Esophagus squamous epithelium (tissue), 5 donors: Measurements from ENCODE around the gene SLC41A1. TPM values are rescaled to one million over a fixed set of nuclear protein-coding genes. Genes with fewer than 3 reads are reported as not detected.
"Not testable (repeated sequence)": the region's sequence is repeated elsewhere in the genome, so short reads cannot be mapped to it uniquely, and the experiment has no call there.

Source experiments
- DNase-seq: peaks from one replicate; lab custom pipeline; 2025; lab: John Stamatoyannopoulos, UW
- H3K27ac ChIP-seq, 4 donors: fragments of 200-600 bp; sonication (generic); one replicate each; pipeline ENCODE4 v1.5.1; 2016 to 2019; ENCODE audit warnings: mild to moderate bottlenecking in 1 of 4
- H3K27me3 ChIP-seq, 4 donors: fragments of 200-600 bp; sonication (generic); 1 replicate in 3 of 4; 2 replicates in 1 of 4; pipeline versions ENCODE4 v1.5.1 to v1.6.0; 2017 to 2021; ENCODE audit warnings: antibody characterized with exemption in 1 of 4
- H3K36me3 ChIP-seq, 3 donors: fragments of 200-600 bp; sonication (generic); one replicate each; pipeline ENCODE4 v1.5.1; 2016 to 2019
- H3K4me1 ChIP-seq, 3 donors: fragments of 200-600 bp; sonication (generic); one replicate each; pipeline ENCODE4 v1.5.1; 2017 to 2019
- H3K4me3 ChIP-seq, 4 donors: fragments of 200-600 bp; sonication (generic); 1 replicate in 3 of 4; 2 replicates in 1 of 4; pipeline ENCODE4 v1.5.1; 2016 to 2019; ENCODE audit warnings: mild to moderate bottlenecking in 2 of 4, moderate library complexity in 1 of 4
- H3K9me3 ChIP-seq, 3 donors: fragments of 200-600 bp; sonication (generic); one replicate each; pipeline ENCODE4 v1.5.1; 2016 to 2019
- CTCF ChIP-seq, 6 experiments: fragments of 450-650 bp in 4 of 6; fragments of 200-600 bp in 2 of 6; sonication (generic) in 2 of 6; IDR thresholded peaks; one replicate each; pipeline ENCODE4 v1.5.1; 2016 to 2019; ENCODE audit warnings: antibody characterized with exemption in 6 of 6, mild to moderate bottlenecking in 4 of 6, moderate library complexity in 4 of 6
- POLR2A ChIP-seq, 4 donors: fragments of 450-650 bp; IDR thresholded peaks; one replicate each; pipeline ENCODE4 v1.6.1; 2017; ENCODE audit warnings: antibody characterized with exemption in 4 of 4, mild to moderate bottlenecking in 4 of 4, moderate library complexity in 3 of 4
- WGBS, 2 donors: methylation state at CpG; one replicate each; pipeline ENCODE4 v1.1.5; 2018; 5-methylcytosine and 5-hydroxymethylcytosine counted together
- intact Hi-C: fragments of 100-400 bp; cut with DNase I; formaldehyde crosslinking; loops from one replicate; pipeline ENCODE4 v1.15.0; 2022
- total RNA-seq, 4 donors: library from RNA; depleted of rRNA; stranded (reverse); fragments of >200 nt; gene quantifications; one replicate each; pipeline ENCODE4 v1.1.0, GENCODE V29; 2016
- donor health status: DM: yes; HTN: yes; CAD: no.

Gene SLC41A1
- total RNA-seq, result 10 to 100 TPM in 2 of 4 donors, 1 to 10 TPM in 2; 5.2 to 14.1 (median 8.3) TPM

- intact Hi-C loops, result no loop called here
Measured at GRCh38 chr1:205812878-205813754, at the start of gene SLC41A1. Gene SLC41A1, minus strand, starts transcription at chr1:205813198. Its CDS starts 2,757 bp downstream, at chr1:205810441.

GRCh38 chr1:205861540-205861939 is 48.5 kb upstream of the SLC41A1 start:
- Histone ChIP-seq H3K27me3 (no peaks in the 10 kb centered on the region), H3K36me3 (no peaks in the 10 kb centered on the region), H3K9me3 (peaks cover 0 to under 1% (median 0%) of the 10 kb centered on the region in 3 donors), H3K4me3 (no peak overlapping the region), H3K27ac (no peak overlapping the region), H3K4me1 (no peaks in the 10 kb centered on the region)
- intact Hi-C loops, result no loop called here
- no peak for DNase-seq
- TF ChIP-seq POLR2A (IDR thresholded peaks at IDR 0.05), result no peak
- TF ChIP-seq CTCF (IDR thresholded peaks at IDR 0.05), result no peak
- 93% methylated on average over 2 of the region's 2 CpGs for WGBS, 2 donors

More at GRCh38 chr1:205812878-205813754, at the start of gene SLC41A1:
- no peak for TF ChIP-seq CTCF (IDR thresholded peaks at IDR 0.05)
- TF ChIP-seq POLR2A (IDR thresholded peaks at IDR 0.05), result peak in 3 of 4 donors; percentile 34 to 79 (median 57)
- peak; percentile 58 for DNase-seq
- no peaks in the 10 kb centered on the region for H3K27me3 ChIP-seq
- peaks cover 0 to 56% (median 26%) of the 10 kb centered on the region in 3 donors for H3K4me1 ChIP-seq
- no CpG with 5 or more reads among the region's 83 CpGs for WGBS, 2 donors
- H3K27ac ChIP-seq, result peak within 1 kb of the TSS; percentile 76 to 94 (median 90)
- peaks cover 0 to 18% (median 0%) of the 10 kb centered on the region in 3 donors for H3K36me3 ChIP-seq
- H3K9me3 ChIP-seq, result no peaks in the 10 kb centered on the region
- H3K4me3 ChIP-seq, result peak within 1 kb of the TSS; percentile 72 to 97 (median 92)

GRCh38 chr1:205858141-205858961 is 45.4 kb upstream of the SLC41A1 start:
- no peak overlapping the region for H3K27ac ChIP-seq
- 43 to 45% methylated on average over 5 to 6 of the region's 6 CpGs for WGBS, 2 donors
- TF ChIP-seq POLR2A (IDR thresholded peaks at IDR 0.05) (no peak), CTCF (IDR thresholded peaks at IDR 0.05) (no peak)

GRCh38 chr1:205857501-205857900 is 44.5 kb upstream of the SLC41A1 start:
- H3K27ac ChIP-seq, H3K4me1 ChIP-seq, H3K27me3 ChIP-seq, DNase-seq, H3K4me3 ChIP-seq, intact Hi-C loops, H3K36me3 ChIP-seq, H3K9me3 ChIP-seq: not testable (repeated sequence)
- WGBS, 2 donors, result 37 to 40% methylated on average over 2 of the region's 2 CpGs

More at GRCh38 chr1:205858141-205858961, 45.4 kb upstream of the SLC41A1 start:
- no peaks in the 10 kb centered on the region for H3K27me3 ChIP-seq
- H3K36me3 ChIP-seq, result no peaks in the 10 kb centered on the region
- H3K4me3 ChIP-seq, result no peak overlapping the region
- intact Hi-C loops, result no loop called here
- no peak for DNase-seq
- H3K4me1 ChIP-seq, result no peaks in the 10 kb centered on the region
- H3K9me3 ChIP-seq, result peaks cover 0 to 6% (median 0%) of the 10 kb centered on the region in 3 donors

- H3K36me3 ChIP-seq, result no peaks in the 10 kb centered on the region
- intact Hi-C loops, result no loop called here
Measured at GRCh38 chr1:205856433-205856832, 43.4 kb upstream of the SLC41A1 start.

More at GRCh38 chr1:205856433-205856832, 43.4 kb upstream of the SLC41A1 start:
- H3K27me3 ChIP-seq, result no peaks in the 10 kb centered on the region
- peaks cover 0 to 6% (median 0%) of the 10 kb centered on the region in 3 donors for H3K9me3 ChIP-seq
- H3K4me3 ChIP-seq, result no peak overlapping the region
- TF ChIP-seq CTCF (IDR thresholded peaks at IDR 0.05) (no peak), POLR2A (IDR thresholded peaks at IDR 0.05) (no peak)
- H3K27ac ChIP-seq, result no peak overlapping the region
- no peaks in the 10 kb centered on the region for H3K4me1 ChIP-seq
- no peak for DNase-seq
